Measurements from ENCODE around the gene SEMA3F.

The SEMA3F gene

GRCh38 chr3:50194903-50195500 is 39.9 kb downstream of the SEMA3F start:
- Histone ChIP-seq H3K36me3 (ENCODE audit: control insufficient read depth, low read length) (no peaks in the 10 kb centered on the region), H3K9me3 (ENCODE audit: control insufficient read depth, insufficient read depth, low read length) (no peaks in the 10 kb centered on the region), H4K20me1 (ENCODE audit: control insufficient read depth, insufficient read depth, low read depth, low read length) (no peaks in the 10 kb centered on the region), H3K4me2 (ENCODE audit: low read length) (peak overlapping the region; percentile 36), H3K27me3 (ENCODE audit: control insufficient read depth, low read length) (peaks cover 18% of the 10 kb centered on the region; the same call in 1 of the 2 replicates), H3K4me3 (ENCODE audit: low read length) (no peak overlapping the region; the same call in 1 of the 2 replicates), H3K4me1 (ENCODE audit: control insufficient read depth, low read length) (peaks cover 14% of the 10 kb centered on the region), H3K27ac (ENCODE audit: low read depth, low read length) (no peak overlapping the region), H3K9me2 (replicated peaks; ENCODE audit: control insufficient read depth, low read length) (no peaks in the 10 kb centered on the region), H3F3A (ENCODE audit: control insufficient read depth, insufficient read depth) (no peaks in the 10 kb centered on the region), H3K79me2 (ENCODE audit: control insufficient read depth, low read length) (no peaks in the 10 kb centered on the region)
- TF ChIP-seq EZH2phosphoT487 (IDR thresholded peaks at IDR 0.05; ENCODE audit: borderline replicate concordance, low read length) (no peak), CTCF (IDR thresholded peaks at IDR 0.05; ENCODE audit: low read depth, low read length, poor library complexity, severe bottlenecking) (no peak)

- H3K4me2 ChIP-seq (ENCODE audit: low read length): no peak overlapping the region
- H3K27me3 ChIP-seq (ENCODE audit: control insufficient read depth, low read length): peaks cover 18% of the 10 kb centered on the region; the same call in 1 of the 2 replicates
- TF ChIP-seq CTCF (IDR thresholded peaks at IDR 0.05; ENCODE audit: low read depth, low read length, poor library complexity, severe bottlenecking) (no peak), EZH2phosphoT487 (IDR thresholded peaks at IDR 0.05; ENCODE audit: borderline replicate concordance, low read length) (no peak)
- H3K27ac ChIP-seq (ENCODE audit: low read depth, low read length): no peak overlapping the region
- H3K4me3 ChIP-seq (ENCODE audit: low read length): no peak overlapping the region
- no peaks in the 10 kb centered on the region for H3K79me2 ChIP-seq (ENCODE audit: control insufficient read depth, low read length)
- H3K9me2 ChIP-seq (replicated peaks; ENCODE audit: control insufficient read depth, low read length): no peaks in the 10 kb centered on the region
- H3K9me3 ChIP-seq (ENCODE audit: control insufficient read depth, insufficient read depth, low read length): no peaks in the 10 kb centered on the region
- H3K4me1 ChIP-seq (ENCODE audit: control insufficient read depth, low read length): peaks cover 14% of the 10 kb centered on the region
- H3F3A ChIP-seq (ENCODE audit: control insufficient read depth, insufficient read depth): no peaks in the 10 kb centered on the region
- no peaks in the 10 kb centered on the region for H3K36me3 ChIP-seq (ENCODE audit: control insufficient read depth, low read length)
- no peaks in the 10 kb centered on the region for H4K20me1 ChIP-seq (ENCODE audit: control insufficient read depth, insufficient read depth, low read depth, low read length)
Observed at GRCh38 chr3:50195501-50196252, 40.6 kb downstream of the SEMA3F start.

- no peaks in the 10 kb centered on the region for H3F3A ChIP-seq (ENCODE audit: control insufficient read depth, insufficient read depth)
- no peaks in the 10 kb centered on the region for H3K79me2 ChIP-seq (ENCODE audit: control insufficient read depth, low read length)
- TF ChIP-seq CTCF (IDR thresholded peaks at IDR 0.05; ENCODE audit: low read depth, low read length, poor library complexity, severe bottlenecking) (no peak), EZH2phosphoT487 (IDR thresholded peaks at IDR 0.05; ENCODE audit: borderline replicate concordance, low read length) (no peak)
- H3K4me1 ChIP-seq (ENCODE audit: control insufficient read depth, low read length): peaks cover 10% of the 10 kb centered on the region
- H3K4me3 ChIP-seq (ENCODE audit: low read length): no peak overlapping the region
- H3K9me3 ChIP-seq (ENCODE audit: control insufficient read depth, insufficient read depth, low read length): no peaks in the 10 kb centered on the region
- H3K9me2 ChIP-seq (replicated peaks; ENCODE audit: control insufficient read depth, low read length): no peaks in the 10 kb centered on the region
- H3K4me2 ChIP-seq (ENCODE audit: low read length): no peak overlapping the region
- H3K36me3 ChIP-seq (ENCODE audit: control insufficient read depth, low read length): no peaks in the 10 kb centered on the region
- H4K20me1 ChIP-seq (ENCODE audit: control insufficient read depth, insufficient read depth, low read depth, low read length): no peaks in the 10 kb centered on the region
- peaks cover 24% of the 10 kb centered on the region; the same call in 1 of the 2 replicates for H3K27me3 ChIP-seq (ENCODE audit: control insufficient read depth, low read length)
- H3K27ac ChIP-seq (ENCODE audit: low read depth, low read length): no peak overlapping the region
Observed at GRCh38 chr3:50196253-50196801, 41.2 kb downstream of the SEMA3F start.
